Suprapubic skin (tissue), 4 donors: ENCODE results near the gene NEURL1. TPM values are rescaled to one million over a fixed set of nuclear protein-coding genes. Genes with fewer than 3 reads are reported as not detected.
A peak's percentile ranks its signal among the peaks of the same experiment; 100 is the strongest.

Source experiments
- DNase-seq, 2 donors: peaks; one replicate each; pipeline ENCODE4 v3.0.0-alpha.2; 2019; ENCODE audit warnings: low spot score in 2 of 2
- H3K27ac ChIP-seq: fragments of 200-600 bp; sonication (generic); one replicate; pipeline ENCODE4 v1.5.1; 2019
- H3K27me3 ChIP-seq: fragments of 200-600 bp; sonication (generic); one replicate; pipeline ENCODE4 v1.5.1; 2019
- H3K36me3 ChIP-seq: fragments of 200-600 bp; sonication (generic); one replicate; pipeline ENCODE4 v1.5.1; 2019
- H3K4me1 ChIP-seq: fragments of 200-600 bp; sonication (generic); one replicate; pipeline ENCODE4 v1.5.1; 2019
- H3K4me3 ChIP-seq: fragments of 200-600 bp; sonication (generic); one replicate; pipeline ENCODE4 v1.5.1; 2019; ENCODE audit warnings: mild to moderate bottlenecking
- H3K9me3 ChIP-seq: fragments of 200-600 bp; sonication (generic); one replicate; pipeline ENCODE4 v1.5.1; 2019
- CTCF ChIP-seq, 2 donors: fragments of 200-600 bp in 1 of 2; fragments of 450-650 bp in 1 of 2; sonication (generic) in 1 of 2; IDR thresholded peaks; one replicate each; pipeline ENCODE4 v1.5.1; 2016 to 2019; ENCODE audit warnings: antibody characterized with exemption in 2 of 2, mild to moderate bottlenecking in 1 of 2, moderate library complexity in 1 of 2
- EP300 ChIP-seq: sonication (generic); formaldehyde crosslinking; IDR thresholded peaks from one replicate; pipeline ENCODE4 v1.6.1; 2017; ENCODE audit warnings: antibody characterized with exemption
- POLR2A ChIP-seq, 2 donors: fragments of 450-650 bp; IDR thresholded peaks; one replicate each; pipeline ENCODE4 v1.6.1; 2017; ENCODE audit warnings: antibody characterized with exemption in 2 of 2, mild to moderate bottlenecking in 2 of 2, moderate library complexity in 2 of 2
- POLR2AphosphoS5 ChIP-seq, 3 donors: sonication (generic); formaldehyde crosslinking; IDR thresholded peaks; one replicate each; pipeline ENCODE4 v1.6.1; 2017; ENCODE audit warnings: antibody characterized with exemption in 3 of 3
- WGBS: methylation state at CpG from one replicate; pipeline ENCODE4 v1.1.5; 2018; 5-methylcytosine and 5-hydroxymethylcytosine counted together
- total RNA-seq, 4 donors: library from RNA; depleted of rRNA; stranded (reverse); fragments of >200 nt; gene quantifications; one replicate each; pipeline ENCODE4 v1.1.0, GENCODE V29; 2016

The NEURL1 gene
- total RNA-seq, 4 donors from 2014 or later, result 0.18 to 0.30 TPM; not detected in 2

- H3K4me1 ChIP-seq, result no peaks in the 10 kb centered on the region
- H3K9me3 ChIP-seq, result no peaks in the 10 kb centered on the region
- TF ChIP-seq POLR2AphosphoS5 (IDR thresholded peaks at IDR 0.05) (no peak), EP300 (no peak), CTCF (IDR thresholded peaks at IDR 0.05) (no peak), POLR2A (IDR thresholded peaks at IDR 0.05) (no peak)
- WGBS, result 80% methylated on average over 4 of the region's 4 CpGs
- H3K4me3 ChIP-seq, result no peak overlapping the region
- no peaks in the 10 kb centered on the region for H3K36me3 ChIP-seq
- H3K27ac ChIP-seq, result no peak overlapping the region
- peaks cover 14% of the 10 kb centered on the region for H3K27me3 ChIP-seq
- DNase-seq, result peak in 1 of 2 donors; percentile 45
These were observed 12.6 kb downstream of the NEURL1 start for GRCh38 chr10:103506061-103506460.

GRCh38 chr10:103507235-103508191, 14.0 kb downstream of the NEURL1 start:
- H3K4me3 ChIP-seq, result no peak overlapping the region
- H3K4me1 ChIP-seq, result no peaks in the 10 kb centered on the region
- TF ChIP-seq CTCF (IDR thresholded peaks at IDR 0.05), result no peak
- TF ChIP-seq EP300, result no peak
- TF ChIP-seq POLR2AphosphoS5 (IDR thresholded peaks at IDR 0.05), result no peak
- no peak for TF ChIP-seq POLR2A (IDR thresholded peaks at IDR 0.05)
- H3K27ac ChIP-seq, result no peak overlapping the region
- H3K36me3 ChIP-seq, result no peaks in the 10 kb centered on the region
- peaks cover 14% of the 10 kb centered on the region for H3K27me3 ChIP-seq
- 61% methylated on average over 8 of the region's 10 CpGs for WGBS
- peak in 1 of 2 donors; percentile 41 for DNase-seq
- H3K9me3 ChIP-seq, result no peaks in the 10 kb centered on the region

DNA sequence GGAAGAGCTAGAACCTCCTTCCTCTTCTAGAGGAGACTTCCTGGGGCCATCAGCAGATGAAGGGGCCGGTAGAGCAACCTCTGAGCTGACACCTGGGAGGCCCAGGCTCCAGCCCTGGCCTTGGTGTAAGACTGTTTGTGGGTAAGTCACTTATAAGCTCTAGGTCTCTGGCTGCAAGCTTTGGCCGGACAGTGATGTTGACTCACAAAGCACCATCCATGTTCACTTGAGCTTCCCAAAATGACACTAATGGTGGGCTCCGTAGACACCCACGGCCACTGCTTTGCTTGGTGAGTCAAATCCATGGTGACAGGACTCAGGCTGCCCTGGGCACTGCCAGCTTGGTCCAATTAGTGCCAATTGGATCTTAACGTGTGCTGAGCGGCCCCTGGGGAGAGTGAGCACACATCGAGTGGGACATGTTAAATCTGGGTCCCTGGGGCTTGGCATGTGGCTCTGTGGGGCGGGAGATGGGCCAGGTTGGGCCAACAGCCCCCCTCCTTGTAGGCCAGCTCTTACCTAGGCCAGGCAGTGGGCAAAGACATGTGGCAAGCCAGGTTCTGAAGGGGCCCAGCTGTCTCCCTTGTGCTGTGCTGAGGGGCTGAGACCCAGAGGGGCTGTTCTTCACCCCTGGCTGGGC, 16.7 kb downstream of the NEURL1 start:
- 85% methylated on average over 8 of the region's 8 CpGs for WGBS

GRCh38 chr10:103510791-103511752, 17.6 kb downstream of the NEURL1 start:
- peak in 1 of 2 donors; percentile 72 for DNase-seq

More for the DNA sequence above, 16.7 kb downstream of the NEURL1 start:
- no peak overlapping the region for H3K4me3 ChIP-seq
- DNase-seq, result peak in 1 of 2 donors; percentile 62
- TF ChIP-seq EP300 (no peak), POLR2A (IDR thresholded peaks at IDR 0.05) (no peak), CTCF (IDR thresholded peaks at IDR 0.05) (no peak), POLR2AphosphoS5 (IDR thresholded peaks at IDR 0.05) (no peak)
- H3K27ac ChIP-seq, result no peak overlapping the region
- H3K9me3 ChIP-seq, result no peaks in the 10 kb centered on the region
- no peaks in the 10 kb centered on the region for H3K36me3 ChIP-seq
- no peaks in the 10 kb centered on the region for H3K4me1 ChIP-seq
- peaks cover 14% of the 10 kb centered on the region for H3K27me3 ChIP-seq

More at GRCh38 chr10:103510791-103511752, 17.6 kb downstream of the NEURL1 start:
- TF ChIP-seq EP300, result no peak
- TF ChIP-seq POLR2AphosphoS5 (IDR thresholded peaks at IDR 0.05), result no peak
- TF ChIP-seq POLR2A (IDR thresholded peaks at IDR 0.05), result no peak
- TF ChIP-seq CTCF (IDR thresholded peaks at IDR 0.05), result no peak
- Histone ChIP-seq H3K36me3 (no peaks in the 10 kb centered on the region), H3K27ac (no peak overlapping the region), H3K9me3 (no peaks in the 10 kb centered on the region), H3K27me3 (peaks cover 12% of the 10 kb centered on the region), H3K4me3 (no peak overlapping the region), H3K4me1 (no peaks in the 10 kb centered on the region)
- 97% methylated on average over 10 of the region's 10 CpGs for WGBS
